ENCODE data around the gene TDO2.
A peak's percentile ranks its signal among the peaks of the same experiment; 100 is the strongest.

Gene TDO2

GRCh38 chr4:155952501-155952901, 49.0 kb downstream of the TDO2 start:
- DNase-seq (ENCODE audit: insufficient read length, low spot score), result no peak
- FAIRE-seq, result no peak

- FAIRE-seq (no peak), DNase-seq (ENCODE audit: insufficient read length, low spot score) (peak; percentile 65)
Observed at GRCh38 chr4:155953151-155954117, 49.9 kb downstream of the TDO2 start, which contains the start of gene CTSO. Gene CTSO, minus strand, starts transcription at chr4:155953866. Its CDS starts 19 bp downstream, at chr4:155953847.

- no peak for FAIRE-seq
- no peak for DNase-seq (ENCODE audit: insufficient read length, low spot score)
Observed at GRCh38 chr4:155954118-155954685, 50.7 kb downstream of the TDO2 start.

GRCh38 chr4:155954939-155955338, 51.4 kb downstream of the TDO2 start:
- DNase-seq (ENCODE audit: insufficient read length, low spot score) (no peak), FAIRE-seq (no peak)

GRCh38 chr4:155956461-155956860, 53.0 kb downstream of the TDO2 start:
- no peak for FAIRE-seq
- DNase-seq (ENCODE audit: insufficient read length, low spot score), result no peak

- FAIRE-seq (no peak), DNase-seq (ENCODE audit: insufficient read length, low spot score) (no peak)
Observed at GRCh38 chr4:155959417-155959816, 55.9 kb downstream of the TDO2 start.

- FAIRE-seq (no peak), DNase-seq (ENCODE audit: insufficient read length, low spot score) (no peak)
Observed at GRCh38 chr4:155960522-155960921, 57.0 kb downstream of the TDO2 start.

- FAIRE-seq (no peak), DNase-seq (ENCODE audit: insufficient read length, low spot score) (no peak)
Observed at GRCh38 chr4:155961575-155961974, 58.1 kb downstream of the TDO2 start.

- FAIRE-seq, result no peak
- DNase-seq (ENCODE audit: insufficient read length, low spot score), result no peak
Observed at GRCh38 chr4:155962767-155963166, 59.3 kb downstream of the TDO2 start.

- no peak for FAIRE-seq
- no peak for DNase-seq (ENCODE audit: insufficient read length, low spot score)
Observed at GRCh38 chr4:155964016-155964891, 60.8 kb downstream of the TDO2 start.

- DNase-seq (ENCODE audit: insufficient read length, low spot score), result no peak
- no peak for FAIRE-seq
Observed at GRCh38 chr4:155966171-155966570, 62.7 kb downstream of the TDO2 start.

- no peak for DNase-seq (ENCODE audit: insufficient read length, low spot score)
- no peak for FAIRE-seq
Observed at GRCh38 chr4:155966731-155967395, 63.4 kb downstream of the TDO2 start.

Data from HTR-8/SVneo (cell line).